HCT116 (cell line): ENCODE measurements around the gene MYDGF. TPM values are rescaled to one million over a fixed set of nuclear protein-coding genes. Genes with fewer than 3 reads are reported as not detected.

Experiments used
- ATAC-seq: fragments of 200-7000 bp; cut with Tn5 transposase; 2 replicates; pipeline ENCODE4 v1.9.1; 2020; ENCODE audit warnings: mild to moderate bottlenecking, moderate library complexity
- BruUV-seq: library from RNA; stranded (reverse); fragments of 400-500 nt; replicated peaks from 2 replicates; lab custom pipeline; 2021; lab: Mats Ljungman, UMichigan
- CTCF ChIA-PET: fragments of 300-600 bp; sonication (Branson Sonifier 250); formaldehyde crosslinking; loops from one replicate; lab custom pipeline; 2021; ENCODE audit warnings: antibody characterized with exemption; lab: Charles Lee
- POLR2A ChIA-PET: fragments of 300-600, 350-600 bp; sonication (Branson Sonifier 250); formaldehyde crosslinking; loops from one replicate; lab custom pipeline; 2021; ENCODE audit warnings: antibody characterized with exemption; lab: Charles Lee
- RAD21 ChIA-PET, 2 experiments: fragments of 300-600 bp; sonication (Branson Sonifier 250); formaldehyde crosslinking; loops; one replicate each; lab custom pipeline; 2023; ENCODE audit warnings: low total read pairs in 2 of 2; ENCODE audit not compliant: uncharacterized antibody in 2 of 2, unreplicated experiment in 2 of 2, low non-redundant PET in 1 of 2; lab: Charles Lee
- DNase-seq: peaks from one replicate; pipeline ENCODE4 v3.0.0-alpha.2; 2010; ENCODE audit warnings: low read depth, low spot score
- H2AFZ ChIP-seq: fragments of 200-600 bp; shearing (Covaris generic), sonication (generic); 2 replicates; pipeline ENCODE4 v1.6.1; 2017; ENCODE audit warnings: low read depth, mixed run types, mixed read lengths, antibody characterized with exemption, low read length; ENCODE audit not compliant: poor library complexity, severe bottlenecking
- H3K27ac ChIP-seq: 2 replicates; pipeline ENCODE4 v1.5.1; 2012; ENCODE audit warnings: low read depth, low read length
- H3K27me3 ChIP-seq: fragments of 200-600 bp; sonication (generic); 2 replicates; pipeline ENCODE4 v1.6.1; 2016; ENCODE audit warnings: mixed run types, low read length, mixed read lengths; ENCODE audit not compliant: insufficient read depth
- H3K36me3 ChIP-seq, 2 experiments: fragments of 200-500 bp in 1 of 2; fragments of 200-600 bp in 1 of 2; sonication (Bioruptor generic) in 1 of 2; sonication (generic) in 1 of 2; 2 replicates each; pipeline versions ENCODE4 v1.5.1 to v1.6.1; 2014 to 2016; ENCODE audit warnings: low read length in 2 of 2, inconsistent platforms in 1 of 2, mixed read lengths in 1 of 2, mixed run types in 1 of 2; ENCODE audit not compliant: insufficient read depth in 2 of 2, control insufficient read depth in 1 of 2
- H3K4me1 ChIP-seq, 2 experiments: fragments of 200-600 bp in 1 of 2; sonication (generic) in 1 of 2; 2 replicates each; pipeline versions ENCODE4 v1.5.1 to v1.6.1; 2012 to 2017; ENCODE audit warnings: low read length in 2 of 2, inconsistent platforms in 1 of 2, mild to moderate bottlenecking in 1 of 2, mixed read lengths in 1 of 2, mixed run types in 1 of 2, moderate library complexity in 1 of 2; ENCODE audit not compliant: insufficient read depth in 2 of 2, control insufficient read depth in 1 of 2
- H3K4me2 ChIP-seq: fragments of 200-600 bp; sonication (generic); 2 replicates; pipeline ENCODE4 v1.6.1; 2017; ENCODE audit warnings: mixed run types, low read length, mixed read lengths
- H3K4me3 ChIP-seq, 2 experiments: fragments of 200-600 bp in 1 of 2; sonication (generic) in 1 of 2; replicated peaks in 1 of 2; 2 replicates each; pipeline ENCODE4 v1.5.1; 2011 to 2016; ENCODE audit warnings: low read length in 2 of 2, control low read depth in 1 of 2, low read depth in 1 of 2, mild to moderate bottlenecking in 1 of 2, mixed read lengths in 1 of 2, mixed run types in 1 of 2
- H3K79me2 ChIP-seq: fragments of 200-600 bp; sonication (generic); 2 replicates; pipeline ENCODE4 v1.6.1; 2017; ENCODE audit warnings: mild to moderate bottlenecking, mixed run types, low read length, moderate library complexity, mixed read lengths; ENCODE audit not compliant: insufficient read depth
- H3K9ac ChIP-seq: fragments of 200-600 bp; sonication (generic); 2 replicates; pipeline ENCODE4 v1.6.1; 2016; ENCODE audit warnings: low read length, mixed read lengths
- H3K9me2 ChIP-seq: fragments of 200-600 bp; sonication (generic), shearing (Covaris generic); 2 replicates; pipeline ENCODE4 v1.6.1; 2017; ENCODE audit warnings: mixed run types, mild to moderate bottlenecking, moderate library complexity; ENCODE audit not compliant: insufficient read depth
- H3K9me3 ChIP-seq, 2 experiments: fragments of 200-500 bp in 1 of 2; fragments of 200-600 bp in 1 of 2; sonication (Bioruptor generic) in 1 of 2; sonication (generic) in 1 of 2; 2 replicates each; pipeline ENCODE4 v1.6.1; 2014 to 2017; ENCODE audit warnings: low read length in 2 of 2, mixed read lengths in 2 of 2, inconsistent platforms in 1 of 2, low read depth in 1 of 2, mild to moderate bottlenecking in 1 of 2, mixed run types in 1 of 2, moderate library complexity in 1 of 2; ENCODE audit not compliant: control insufficient read depth in 1 of 2, insufficient read depth in 1 of 2
- H4K20me1 ChIP-seq: fragments of 200-600 bp; sonication (generic), shearing (Covaris generic); 2 replicates; pipeline ENCODE4 v1.6.1; 2017; ENCODE audit warnings: mixed run types, mild to moderate bottlenecking, moderate library complexity; ENCODE audit not compliant: insufficient read depth
- CBX3 ChIP-seq: IDR thresholded peaks from 2 replicates; pipeline ENCODE4 v1.6.1; 2012; ENCODE audit warnings: low read depth
- CEBPB ChIP-seq: IDR thresholded peaks from 2 replicates; pipeline ENCODE4 v1.6.1; 2012; ENCODE audit warnings: low read depth
- EGR1 ChIP-seq: IDR thresholded peaks from 2 replicates; pipeline ENCODE4 v1.6.1; 2012; ENCODE audit warnings: low read depth
- ELF1 ChIP-seq: IDR thresholded peaks from 2 replicates; pipeline ENCODE4 v1.6.1; 2012; ENCODE audit warnings: low read depth, borderline replicate concordance
- EZH2 ChIP-seq: fragments of 200-600 bp; sonication (generic); IDR thresholded peaks from 2 replicates; pipeline ENCODE4 v1.6.1; 2017; ENCODE audit warnings: antibody characterized with exemption, mixed run types
- EZH2phosphoT487 ChIP-seq: fragments of 200-600 bp; IDR thresholded peaks from 2 replicates; pipeline ENCODE4 v1.6.1; 2018; ENCODE audit warnings: antibody characterized with exemption, borderline replicate concordance
- JUND ChIP-seq: IDR thresholded peaks from 2 replicates; pipeline ENCODE4 v1.6.1; 2012
- POLR2A ChIP-seq: IDR thresholded peaks from 2 replicates; pipeline ENCODE4 v1.7.0; 2011; ENCODE audit warnings: borderline replicate concordance; ENCODE audit not compliant: insufficient read depth, insufficient read length; ENCODE audit errors: extremely low read depth
- REST ChIP-seq: IDR thresholded peaks from 2 replicates; pipeline ENCODE4 v1.6.1; 2012; ENCODE audit warnings: low read depth
- SIN3A ChIP-seq: IDR thresholded peaks from 2 replicates; pipeline ENCODE4 v1.6.1; 2012; ENCODE audit warnings: low read depth
- SP1 ChIP-seq: IDR thresholded peaks from 2 replicates; pipeline ENCODE4 v1.6.1; 2012; ENCODE audit warnings: low read depth
- YY1 ChIP-seq: IDR thresholded peaks from 2 replicates; pipeline ENCODE4 v1.6.1; 2011; ENCODE audit warnings: low read length, low read depth, moderate library complexity, mild to moderate bottlenecking; ENCODE audit not compliant: insufficient replicate concordance; ENCODE audit errors: extremely low read depth
- ZFX ChIP-seq: fragments of 450-650 bp; IDR thresholded peaks from 2 replicates; pipeline ENCODE4 v1.6.1; 2017
- ZNF274 ChIP-seq: fragments of 200-500 bp; sonication (Bioruptor generic); IDR thresholded peaks from 2 replicates; pipeline ENCODE4 v1.6.1; 2014; ENCODE audit warnings: mild to moderate bottlenecking, low read depth, low read length, inconsistent platforms
- intact Hi-C: fragments of 100-400 bp; cut with micrococcal nuclease; formaldehyde crosslinking; loops from 2 replicates; pipeline ENCODE4 v1.10.0; 2022
- total RNA-seq: library from RNA; stranded (reverse); gene quantifications from one replicate; pipeline ENCODE4 v1.2.1, GENCODE V29; 2021; ENCODE audit not compliant: unreplicated experiment
- TF ChIP-seq, protein P1 (sequence below), 3 experiments: fragments of 200-600 bp in 1 of 3; sonication (generic) in 1 of 3; IDR thresholded peaks in 2 of 3; conservative IDR thresholded peaks in 1 of 3; 2 replicates each; pipeline ENCODE4 v1.5.1; 2012 to 2017; ENCODE audit warnings: low read depth in 2 of 3, low read length in 2 of 3, antibody characterized with exemption in 1 of 3, borderline replicate concordance in 1 of 3, control low read depth in 1 of 3, mild to moderate bottlenecking in 1 of 3, mixed read lengths in 1 of 3, mixed run types in 1 of 3, moderate library complexity in 1 of 3; ENCODE audit not compliant: insufficient read depth in 1 of 3
- TF ChIP-seq, protein P2 (sequence below): IDR thresholded peaks from 2 replicates; pipeline ENCODE4 v1.6.1; 2012

Gene MYDGF
- total RNA-seq, 1 experiment from 2014 or later, result 110 TPM

- Histone ChIP-seq H3K27me3 (no peaks in the 10 kb centered on the region), H3K9ac (no peak overlapping the region), H3K4me3 (no peak overlapping the region), H3K4me1 (no peaks in the 10 kb centered on the region), H3K79me2 (peaks cover 13% of the 10 kb centered on the region; the same call in 1 of the 2 replicates), H3K4me2 (no peak overlapping the region), H2AFZ (no peak overlapping the region), H3K9me2 (no peaks in the 10 kb centered on the region), H3K9me3 (no peaks in the 10 kb centered on the region), H3K36me3 (peaks cover 15 to 29% of the 10 kb centered on the region in 2 experiments), H4K20me1 (no peaks in the 10 kb centered on the region), H3K27ac (no peak overlapping the region)
- BruUV-seq, result no TSS peak
- RAD21 ChIA-PET, result no interaction called here
- intact Hi-C loops, result no loop called here
- CTCF ChIA-PET, result no interaction called here
- POLR2A ChIA-PET, result no interaction called here
- DNase-seq (no peak), ATAC-seq (no peak)
- no peak for TF ChIP-seq YY1
- TF ChIP-seq ELF1, result no peak
- TF ChIP-seq, protein P1, sequence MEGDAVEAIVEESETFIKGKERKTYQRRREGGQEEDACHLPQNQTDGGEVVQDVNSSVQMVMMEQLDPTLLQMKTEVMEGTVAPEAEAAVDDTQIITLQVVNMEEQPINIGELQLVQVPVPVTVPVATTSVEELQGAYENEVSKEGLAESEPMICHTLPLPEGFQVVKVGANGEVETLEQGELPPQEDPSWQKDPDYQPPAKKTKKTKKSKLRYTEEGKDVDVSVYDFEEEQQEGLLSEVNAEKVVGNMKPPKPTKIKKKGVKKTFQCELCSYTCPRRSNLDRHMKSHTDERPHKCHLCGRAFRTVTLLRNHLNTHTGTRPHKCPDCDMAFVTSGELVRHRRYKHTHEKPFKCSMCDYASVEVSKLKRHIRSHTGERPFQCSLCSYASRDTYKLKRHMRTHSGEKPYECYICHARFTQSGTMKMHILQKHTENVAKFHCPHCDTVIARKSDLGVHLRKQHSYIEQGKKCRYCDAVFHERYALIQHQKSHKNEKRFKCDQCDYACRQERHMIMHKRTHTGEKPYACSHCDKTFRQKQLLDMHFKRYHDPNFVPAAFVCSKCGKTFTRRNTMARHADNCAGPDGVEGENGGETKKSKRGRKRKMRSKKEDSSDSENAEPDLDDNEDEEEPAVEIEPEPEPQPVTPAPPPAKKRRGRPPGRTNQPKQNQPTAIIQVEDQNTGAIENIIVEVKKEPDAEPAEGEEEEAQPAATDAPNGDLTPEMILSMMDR (IDR thresholded peaks at IDR 0.05 in 2 of 3, conservative IDR thresholded peaks at IDR 0.05 in 1 of 3; ENCODE audit: borderline replicate concordance in 1 of 3, insufficient read depth in 1 of 3, low read depth in 2 of 3, low read length in 2 of 3), result no peak
- TF ChIP-seq EZH2, result no peak
- no peak for TF ChIP-seq SP1
- no peak for TF ChIP-seq POLR2A
- no peak for TF ChIP-seq CEBPB
- TF ChIP-seq SIN3A, result no peak
- no peak for TF ChIP-seq ZNF274
- TF ChIP-seq, protein P2, sequence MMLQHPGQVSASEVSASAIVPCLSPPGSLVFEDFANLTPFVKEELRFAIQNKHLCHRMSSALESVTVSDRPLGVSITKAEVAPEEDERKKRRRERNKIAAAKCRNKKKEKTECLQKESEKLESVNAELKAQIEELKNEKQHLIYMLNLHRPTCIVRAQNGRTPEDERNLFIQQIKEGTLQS, result no peak
- TF ChIP-seq JUND, result no peak
- no peak for TF ChIP-seq ZFX
- no peak for TF ChIP-seq EGR1
- no peak for TF ChIP-seq EZH2phosphoT487
- TF ChIP-seq REST, result no peak
- no peak for TF ChIP-seq CBX3
Measured at GRCh38 chr19:4662020-4662695, 8.0 kb downstream of the MYDGF start.
